Measurements from ENCODE around the gene RAP1A. TPM values are rescaled to one million over a fixed set of nuclear protein-coding genes. Genes with fewer than 3 reads are reported as not detected.

Gene RAP1A
- total RNA-seq = 100 to 1,000 TPM; 169 to 182 (median 171) TPM

- no peaks in the 10 kb centered on the region for H3K9me3 Mint-ChIP-seq
- H3K27me3 Mint-ChIP-seq (ENCODE audit: low read depth) = no peaks in the 10 kb centered on the region
- peak; percentile 96 for DNase-seq
- ATAC-seq = peak; percentile 79 to 82
- H3K4me1 Mint-ChIP-seq (ENCODE audit: low read depth) = peaks cover 74% of the 10 kb centered on the region
- peak within 1 kb of the TSS; percentile 99 for H3K4me3 Mint-ChIP-seq
- H3K36me3 Mint-ChIP-seq (ENCODE audit: insufficient read depth) = peaks cover 10% of the 10 kb centered on the region
These were observed at the start of gene RAP1A for GRCh38 chr1:111619635-111620440. RAP1A (plus strand) TSS chr1:111619789; CDS start chr1:111691361, 71,572 bp downstream.

GRCh38 chr1:111569913-111570312, 49.7 kb upstream of the RAP1A start:
- Mint-ChIP-seq H3K4me3 (no peak overlapping the region), H3K27me3 (ENCODE audit: low read depth) (no peaks in the 10 kb centered on the region), H3K9me3 (no peaks in the 10 kb centered on the region), H3K36me3 (ENCODE audit: insufficient read depth) (no peaks in the 10 kb centered on the region), H3K4me1 (ENCODE audit: low read depth) (peaks cover 13% of the 10 kb centered on the region)
- ATAC-seq (no peak), DNase-seq (no peak)

GRCh38 chr1:111570781-111571181, 48.8 kb upstream of the RAP1A start:
- peak; percentile 80 to 81 for ATAC-seq
- Mint-ChIP-seq H3K4me1 (ENCODE audit: low read depth) (peaks cover 13% of the 10 kb centered on the region), H3K27me3 (ENCODE audit: low read depth) (no peaks in the 10 kb centered on the region), H3K4me3 (no peak overlapping the region), H3K9me3 (no peaks in the 10 kb centered on the region), H3K36me3 (ENCODE audit: insufficient read depth) (no peaks in the 10 kb centered on the region)
- DNase-seq = peak; percentile 23

GRCh38 chr1:111571239-111571638, 48.4 kb upstream of the RAP1A start:
- peaks cover 13% of the 10 kb centered on the region for H3K4me1 Mint-ChIP-seq (ENCODE audit: low read depth)
- H3K4me3 Mint-ChIP-seq = no peak overlapping the region
- H3K9me3 Mint-ChIP-seq = no peaks in the 10 kb centered on the region
- no peaks in the 10 kb centered on the region for H3K36me3 Mint-ChIP-seq (ENCODE audit: insufficient read depth)
- DNase-seq (no peak), ATAC-seq (no peak)
- H3K27me3 Mint-ChIP-seq (ENCODE audit: low read depth) = no peaks in the 10 kb centered on the region

GRCh38 chr1:111571987-111572386, 47.6 kb upstream of the RAP1A start:
- Mint-ChIP-seq H3K4me1 (ENCODE audit: low read depth) (peaks cover 13% of the 10 kb centered on the region), H3K4me3 (no peak overlapping the region), H3K27me3 (ENCODE audit: low read depth) (no peaks in the 10 kb centered on the region), H3K9me3 (no peaks in the 10 kb centered on the region), H3K36me3 (ENCODE audit: insufficient read depth) (no peaks in the 10 kb centered on the region)
- DNase-seq (no peak), ATAC-seq (no peak)

- DNase-seq = no peak
- H3K4me3 Mint-ChIP-seq = no peak overlapping the region
- no peak for ATAC-seq
- no peaks in the 10 kb centered on the region for H3K36me3 Mint-ChIP-seq (ENCODE audit: insufficient read depth)
- peaks cover 1% of the 10 kb centered on the region for H3K4me1 Mint-ChIP-seq (ENCODE audit: low read depth)
- H3K27me3 Mint-ChIP-seq (ENCODE audit: low read depth) = no peaks in the 10 kb centered on the region
- no peaks in the 10 kb centered on the region for H3K9me3 Mint-ChIP-seq
These were observed 43.0 kb upstream of the RAP1A start for GRCh38 chr1:111576547-111576946.

GRCh38 chr1:111577814-111578213, 41.8 kb upstream of the RAP1A start:
- ATAC-seq = no peak
- H3K36me3 Mint-ChIP-seq (ENCODE audit: insufficient read depth) = no peaks in the 10 kb centered on the region
- no peaks in the 10 kb centered on the region for H3K9me3 Mint-ChIP-seq

GRCh38 chr1:111581166-111581565, 38.4 kb upstream of the RAP1A start:
- DNase-seq (no peak), ATAC-seq (no peak)
- no peaks in the 10 kb centered on the region for H3K36me3 Mint-ChIP-seq (ENCODE audit: insufficient read depth)
- H3K27me3 Mint-ChIP-seq (ENCODE audit: low read depth) = no peaks in the 10 kb centered on the region
- no peaks in the 10 kb centered on the region for H3K9me3 Mint-ChIP-seq
- H3K4me1 Mint-ChIP-seq (ENCODE audit: low read depth) = peaks cover 12% of the 10 kb centered on the region
- H3K4me3 Mint-ChIP-seq = no peak overlapping the region

More at GRCh38 chr1:111577814-111578213, 41.8 kb upstream of the RAP1A start:
- Mint-ChIP-seq H3K4me1 (ENCODE audit: low read depth) (peaks cover 7% of the 10 kb centered on the region), H3K27me3 (ENCODE audit: low read depth) (no peaks in the 10 kb centered on the region), H3K4me3 (no peak overlapping the region)
- no peak for DNase-seq

GRCh38 chr1:111582016-111582415, 37.6 kb upstream of the RAP1A start:
- H3K27me3 Mint-ChIP-seq (ENCODE audit: low read depth) = no peaks in the 10 kb centered on the region
- no peak overlapping the region for H3K4me3 Mint-ChIP-seq
- H3K4me1 Mint-ChIP-seq (ENCODE audit: low read depth) = peaks cover 12% of the 10 kb centered on the region

GRCh38 chr1:111582644-111583618, 36.7 kb upstream of the RAP1A start:
- DNase-seq (no peak), ATAC-seq (no peak)
- no peak overlapping the region for H3K4me3 Mint-ChIP-seq
- no peaks in the 10 kb centered on the region for H3K27me3 Mint-ChIP-seq (ENCODE audit: low read depth)
- H3K9me3 Mint-ChIP-seq = no peaks in the 10 kb centered on the region
- no peaks in the 10 kb centered on the region for H3K36me3 Mint-ChIP-seq (ENCODE audit: insufficient read depth)
- H3K4me1 Mint-ChIP-seq (ENCODE audit: low read depth) = peaks cover 12% of the 10 kb centered on the region

More at GRCh38 chr1:111582016-111582415, 37.6 kb upstream of the RAP1A start:
- H3K9me3 Mint-ChIP-seq = no peaks in the 10 kb centered on the region
- H3K36me3 Mint-ChIP-seq (ENCODE audit: insufficient read depth) = no peaks in the 10 kb centered on the region
- no peak for ATAC-seq
- DNase-seq = no peak

GRCh38 chr1:111585447-111586086, 34.0 kb upstream of the RAP1A start:
- Mint-ChIP-seq H3K9me3 (no peaks in the 10 kb centered on the region), H3K36me3 (ENCODE audit: insufficient read depth) (no peaks in the 10 kb centered on the region), H3K4me3 (no peak overlapping the region), H3K27me3 (ENCODE audit: low read depth) (no peaks in the 10 kb centered on the region), H3K4me1 (ENCODE audit: low read depth) (peaks cover 12% of the 10 kb centered on the region)
- peak in 1 of 2 donors; percentile 40 for ATAC-seq
- no peak for DNase-seq

GRCh38 chr1:111586112-111586511, 33.5 kb upstream of the RAP1A start:
- Mint-ChIP-seq H3K9me3 (no peaks in the 10 kb centered on the region), H3K4me1 (ENCODE audit: low read depth) (peaks cover 16% of the 10 kb centered on the region)
- DNase-seq = no peak

GRCh38 chr1:111587509-111588174, 31.9 kb upstream of the RAP1A start:
- H3K4me3 Mint-ChIP-seq = no peak overlapping the region
- no peaks in the 10 kb centered on the region for H3K27me3 Mint-ChIP-seq (ENCODE audit: low read depth)
- DNase-seq = no peak
- H3K9me3 Mint-ChIP-seq = no peaks in the 10 kb centered on the region
- H3K36me3 Mint-ChIP-seq (ENCODE audit: insufficient read depth) = no peaks in the 10 kb centered on the region
- peaks cover 26% of the 10 kb centered on the region for H3K4me1 Mint-ChIP-seq (ENCODE audit: low read depth)
- ATAC-seq = peak; percentile 53 to 61

More at GRCh38 chr1:111586112-111586511, 33.5 kb upstream of the RAP1A start:
- H3K4me3 Mint-ChIP-seq = peak overlapping the region; percentile 16
- no peak for ATAC-seq
- H3K27me3 Mint-ChIP-seq (ENCODE audit: low read depth) = no peaks in the 10 kb centered on the region
- H3K36me3 Mint-ChIP-seq (ENCODE audit: insufficient read depth) = no peaks in the 10 kb centered on the region
